Mucosa of descending colon (tissue), 3 donors: ENCODE results near the gene BRD4. TPM values are rescaled to one million over a fixed set of nuclear protein-coding genes. Genes with fewer than 3 reads are reported as not detected.
A peak's percentile ranks its signal among the peaks of the same experiment; 100 is the strongest.

Experiments
- ATAC-seq: fragments of 200-7000 bp; cut with Tn5 transposase; one replicate; pipeline ENCODE4 v1.9.1; 2020; ENCODE audit warnings: mild to moderate bottlenecking, moderate library complexity
- DNase-seq, 3 donors: peaks; one replicate each; pipeline ENCODE4 v3.0.0-alpha.2; 2020
- H3K36me3 ChIP-seq: fragments of 200-600 bp; one replicate; pipeline ENCODE4 v1.8.0; 2021; ENCODE audit warnings: low read depth, mild to moderate bottlenecking
- H3K4me1 ChIP-seq: fragments of 200-600 bp; one replicate; pipeline ENCODE4 v1.8.0; 2021; ENCODE audit warnings: low read depth, mild to moderate bottlenecking
- H3K4me3 ChIP-seq: fragments of 200-600 bp; one replicate; pipeline ENCODE4 v1.8.0; 2021; ENCODE audit warnings: mild to moderate bottlenecking
- H3K9me3 ChIP-seq: fragments of 200-600 bp; one replicate; pipeline ENCODE4 v1.8.0; 2021; ENCODE audit warnings: mild to moderate bottlenecking
- CTCF ChIP-seq: fragments of 200-600 bp; IDR thresholded peaks from one replicate; pipeline ENCODE4 v1.8.0; 2022; ENCODE audit warnings: antibody characterized with exemption, mild to moderate bottlenecking
- intact Hi-C, 2 donors: fragments of 100-400 bp; cut with DNase I in 1 of 2; cut with micrococcal nuclease in 1 of 2; formaldehyde crosslinking; loops; one replicate each; pipeline versions ENCODE4 v1.11.0 to v1.11.1; 2022; cut with DNase I, micrococcal nuclease
- total RNA-seq, 3 donors: library from RNA; stranded (reverse); fragmentation: NEBNext Ultra II Directional in 2 of 3; extraction: Animal tissue kit (Norgen Biotek cat#: 25700) in 2 of 3; gene quantifications; one replicate each; pipeline versions ENCODE4 v1.2.1 to v1.2.4, GENCODE V29; 2021 to 2023
- donor health status: DM: no; HTN: no; CAD: no; lungs with moderate emphysema.
- donor health status: DM: no; HTN: no; CAD: no.
- donor health status: DM: no; HTN: yes; CAD: no.

BRD4 gene
- total RNA-seq, 3 donors from 2014 or later, result 78.3 to 104 (median 82.6) TPM

- DNase-seq, result peak; percentile 62 to 79 (median 68)
- peaks cover 78% of the 10 kb centered on the region for H3K4me1 ChIP-seq
- H3K9me3 ChIP-seq, result no peaks in the 10 kb centered on the region
- peak; percentile 62 for ATAC-seq
- intact Hi-C loops, result no loop called here
- TF ChIP-seq CTCF, result no peak
- H3K36me3 ChIP-seq, result no peaks in the 10 kb centered on the region
- H3K4me3 ChIP-seq, result no peak overlapping the region
These were observed 51.2 kb downstream of the BRD4 start for GRCh38 chr19:15280915-15281683.

GRCh38 chr19:15280048-15280725 is 52.2 kb downstream of the BRD4 start:
- Histone ChIP-seq H3K4me1 (peaks cover 70% of the 10 kb centered on the region), H3K36me3 (no peaks in the 10 kb centered on the region), H3K4me3 (no peak overlapping the region), H3K9me3 (no peaks in the 10 kb centered on the region)
- intact Hi-C loops, result no loop called here
- ATAC-seq (peak; percentile 7), DNase-seq (no peak)
- no peak for TF ChIP-seq CTCF

- DNase-seq (no peak), ATAC-seq (no peak)
- TF ChIP-seq CTCF, result no peak
- H3K36me3 ChIP-seq, result no peaks in the 10 kb centered on the region
- intact Hi-C loops, result no loop called here
- peaks cover 62% of the 10 kb centered on the region for H3K4me1 ChIP-seq
- no peaks in the 10 kb centered on the region for H3K9me3 ChIP-seq
- H3K4me3 ChIP-seq, result no peak overlapping the region
These were observed 52.9 kb downstream of the BRD4 start for GRCh38 chr19:15279326-15279904.

- no peak for DNase-seq
- ATAC-seq, result no peak
- no peaks in the 10 kb centered on the region for H3K36me3 ChIP-seq
- intact Hi-C loops, result no loop called here
- no peak overlapping the region for H3K4me3 ChIP-seq
- H3K4me1 ChIP-seq, result peaks cover 38% of the 10 kb centered on the region
- TF ChIP-seq CTCF, result no peak
- H3K9me3 ChIP-seq, result no peaks in the 10 kb centered on the region
These were observed 55.6 kb downstream of the BRD4 start for GRCh38 chr19:15276620-15277215.

- H3K4me1 ChIP-seq, result peaks cover 23% of the 10 kb centered on the region
- H3K9me3 ChIP-seq, result no peaks in the 10 kb centered on the region
- TF ChIP-seq CTCF, result no peak
- DNase-seq, result no peak
- no peaks in the 10 kb centered on the region for H3K36me3 ChIP-seq
- ATAC-seq, result no peak
- H3K4me3 ChIP-seq, result no peak overlapping the region
- intact Hi-C loops, result no loop called here
These were observed 57.9 kb downstream of the BRD4 start for GRCh38 chr19:15274477-15274876.
